Endothelial cell (in vitro differentiated cells): Measurements from ENCODE around the gene TUFM. TPM values are rescaled to one million over a fixed set of nuclear protein-coding genes. Genes with fewer than 3 reads are reported as not detected.

Experiments
- DNase-seq: peaks from one replicate; pipeline ENCODE4 v3.0.0; 2021; ENCODE audit warnings: low spot score
- H3K27ac Mint-ChIP-seq: one replicate; pipeline ENCODE4 v1.8.0; 2021; ENCODE audit warnings: mixed read lengths, inconsistent platforms; ENCODE audit not compliant: unreplicated experiment
- H3K27me3 Mint-ChIP-seq: one replicate; pipeline ENCODE4 v1.8.0; 2021; ENCODE audit warnings: mild to moderate bottlenecking, moderate library complexity, mixed read lengths, inconsistent platforms; ENCODE audit not compliant: unreplicated experiment
- H3K36me3 Mint-ChIP-seq: one replicate; pipeline ENCODE4 v1.8.0; 2021; ENCODE audit warnings: mild to moderate bottlenecking, low read depth, mixed read lengths, inconsistent platforms; ENCODE audit not compliant: unreplicated experiment
- H3K4me1 Mint-ChIP-seq: one replicate; pipeline ENCODE4 v1.8.0; 2021; ENCODE audit warnings: mild to moderate bottlenecking, mixed read lengths, inconsistent platforms; ENCODE audit not compliant: unreplicated experiment
- H3K4me3 Mint-ChIP-seq: one replicate; pipeline ENCODE4 v1.8.0; 2021; ENCODE audit warnings: mild to moderate bottlenecking, mixed read lengths, inconsistent platforms; ENCODE audit not compliant: unreplicated experiment
- H3K9me3 Mint-ChIP-seq: one replicate; pipeline ENCODE4 v1.8.0; 2021; ENCODE audit warnings: mixed read lengths, inconsistent platforms; ENCODE audit not compliant: unreplicated experiment
- total RNA-seq: library from RNA; stranded (reverse); fragmentation: NEBNext Ultra II Directional; extraction: Animal tissue kit (Norgen Biotek cat#: 25700); gene quantifications from one replicate; pipeline ENCODE4 v1.2.1, GENCODE V29; 2021; ENCODE audit not compliant: unreplicated experiment
- TF ChIP-seq, protein P1 (sequence below): fragments of 200-600 bp; sonication (generic); IDR thresholded peaks from one replicate; pipeline ENCODE4 v1.5.0; 2021; ENCODE audit warnings: antibody characterized with exemption; ENCODE audit not compliant: unreplicated experiment

The TUFM gene
- total RNA-seq, 1 donor from 2014 or later = 173 TPM

DNA sequence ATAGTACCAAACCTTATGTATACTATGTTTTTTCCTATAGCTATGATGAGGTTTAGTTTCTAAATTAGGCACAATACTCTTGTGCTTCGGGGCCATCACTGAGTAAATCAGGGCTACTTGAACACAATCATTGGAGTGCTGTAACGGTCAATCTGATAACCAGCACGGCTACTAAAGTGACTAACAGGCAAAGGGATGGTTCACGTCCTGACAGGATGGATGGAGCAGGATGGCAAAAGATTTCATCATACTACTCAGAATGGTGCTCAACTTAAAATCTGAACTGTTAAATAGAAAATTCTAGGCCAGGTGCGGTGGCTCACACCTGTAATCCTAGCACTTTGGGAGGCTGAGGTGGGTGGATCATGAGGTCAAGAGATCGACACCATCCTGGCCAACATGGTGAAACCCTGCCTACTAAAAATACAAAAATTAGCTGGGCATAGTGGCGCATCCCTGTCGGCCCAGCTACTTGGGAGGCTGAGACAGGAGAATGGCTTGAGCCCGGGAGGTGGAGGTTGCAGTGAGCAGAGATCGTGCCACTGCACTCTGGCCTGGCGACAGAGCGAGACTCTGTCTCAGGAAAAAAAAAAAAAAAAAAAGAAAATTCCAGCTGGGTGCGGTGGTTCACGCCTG lies 7.0 kb downstream of the TUFM start:
- DNase-seq = no peak
- no peaks in the 10 kb centered on the region for H3K9me3 Mint-ChIP-seq
- TF ChIP-seq, protein P1, sequence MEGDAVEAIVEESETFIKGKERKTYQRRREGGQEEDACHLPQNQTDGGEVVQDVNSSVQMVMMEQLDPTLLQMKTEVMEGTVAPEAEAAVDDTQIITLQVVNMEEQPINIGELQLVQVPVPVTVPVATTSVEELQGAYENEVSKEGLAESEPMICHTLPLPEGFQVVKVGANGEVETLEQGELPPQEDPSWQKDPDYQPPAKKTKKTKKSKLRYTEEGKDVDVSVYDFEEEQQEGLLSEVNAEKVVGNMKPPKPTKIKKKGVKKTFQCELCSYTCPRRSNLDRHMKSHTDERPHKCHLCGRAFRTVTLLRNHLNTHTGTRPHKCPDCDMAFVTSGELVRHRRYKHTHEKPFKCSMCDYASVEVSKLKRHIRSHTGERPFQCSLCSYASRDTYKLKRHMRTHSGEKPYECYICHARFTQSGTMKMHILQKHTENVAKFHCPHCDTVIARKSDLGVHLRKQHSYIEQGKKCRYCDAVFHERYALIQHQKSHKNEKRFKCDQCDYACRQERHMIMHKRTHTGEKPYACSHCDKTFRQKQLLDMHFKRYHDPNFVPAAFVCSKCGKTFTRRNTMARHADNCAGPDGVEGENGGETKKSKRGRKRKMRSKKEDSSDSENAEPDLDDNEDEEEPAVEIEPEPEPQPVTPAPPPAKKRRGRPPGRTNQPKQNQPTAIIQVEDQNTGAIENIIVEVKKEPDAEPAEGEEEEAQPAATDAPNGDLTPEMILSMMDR = no peak
- peaks cover 3% of the 10 kb centered on the region for H3K27me3 Mint-ChIP-seq
- no peak overlapping the region for H3K27ac Mint-ChIP-seq
- H3K4me1 Mint-ChIP-seq = no peaks in the 10 kb centered on the region
- H3K4me3 Mint-ChIP-seq = peak overlapping the region; percentile 37
- peaks cover 29% of the 10 kb centered on the region for H3K36me3 Mint-ChIP-seq

DNA sequence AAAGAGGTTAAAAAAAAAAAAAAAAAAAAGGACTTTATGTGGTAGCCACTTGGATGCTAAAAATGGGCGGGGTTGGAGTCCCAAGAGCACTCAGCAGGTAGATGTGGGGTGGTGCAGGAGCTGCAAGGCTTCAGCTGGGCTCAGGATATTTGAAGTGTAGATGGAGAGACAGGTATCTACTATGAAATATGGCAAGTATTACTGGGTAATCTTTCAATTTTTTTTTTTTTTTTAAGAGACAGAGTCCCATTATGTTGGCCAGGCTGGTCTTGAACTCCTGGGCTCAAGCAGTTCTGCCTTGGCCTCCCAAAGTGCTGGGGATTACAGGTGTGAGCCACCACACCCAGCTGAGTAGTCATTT lies 7.6 kb downstream of the TUFM start:
- Mint-ChIP-seq H3K36me3 (peaks cover 34% of the 10 kb centered on the region), H3K4me1 (no peaks in the 10 kb centered on the region), H3K27ac (peak overlapping the region; percentile 34), H3K9me3 (no peaks in the 10 kb centered on the region), H3K4me3 (no peak overlapping the region), H3K27me3 (peaks cover 3% of the 10 kb centered on the region)
- no peak for DNase-seq
- TF ChIP-seq, protein P1 = no peak

DNA sequence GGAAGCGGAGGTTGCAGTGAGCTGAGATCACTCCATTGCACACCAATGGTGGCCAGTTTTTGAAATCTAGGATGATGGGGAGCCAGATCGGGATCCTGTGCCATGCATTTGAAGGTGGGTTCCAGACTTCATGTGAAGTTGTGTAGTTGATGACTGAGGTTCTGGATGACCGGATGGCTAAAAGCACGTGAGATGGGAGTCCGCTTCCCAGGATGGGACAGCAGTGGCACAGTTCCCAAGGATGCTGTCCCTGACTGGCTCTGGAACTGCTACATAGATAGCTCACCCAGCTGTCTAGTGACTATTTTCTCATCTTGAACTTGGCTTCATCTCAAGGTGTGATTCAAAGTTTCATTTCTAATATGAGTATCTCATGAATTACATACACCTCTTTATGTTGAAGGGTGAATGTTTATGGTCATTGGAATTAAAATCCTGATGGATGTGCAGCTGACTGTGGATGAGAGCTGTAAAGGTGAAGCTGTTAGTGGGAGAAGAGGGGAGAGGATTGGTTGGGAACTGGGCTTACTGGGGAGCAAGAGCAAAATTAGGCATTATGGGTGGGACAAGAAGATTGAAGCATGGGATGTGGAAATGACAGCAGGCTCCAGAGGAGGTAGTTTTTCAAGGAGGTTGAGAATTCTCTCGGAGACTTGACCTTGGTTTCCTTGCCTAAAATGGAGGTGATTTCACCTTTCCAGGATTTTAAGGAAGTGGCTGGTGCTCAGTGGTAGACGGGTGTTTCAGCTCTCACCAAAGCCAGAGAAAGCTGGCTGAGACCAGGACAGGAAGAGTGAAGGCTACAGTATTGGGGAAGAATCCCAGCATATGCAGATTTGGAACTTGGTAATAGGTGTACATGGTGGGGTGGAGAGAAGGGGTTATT lies 8.2 kb downstream of the TUFM start:
- peaks cover 1% of the 10 kb centered on the region for H3K27me3 Mint-ChIP-seq
- peaks cover 35% of the 10 kb centered on the region for H3K36me3 Mint-ChIP-seq
- H3K27ac Mint-ChIP-seq = peak overlapping the region; percentile 34
- H3K9me3 Mint-ChIP-seq = no peaks in the 10 kb centered on the region
- no peaks in the 10 kb centered on the region for H3K4me1 Mint-ChIP-seq
- no peak for DNase-seq
- H3K4me3 Mint-ChIP-seq = peak overlapping the region; percentile 7
- TF ChIP-seq, protein P1 = no peak

DNA sequence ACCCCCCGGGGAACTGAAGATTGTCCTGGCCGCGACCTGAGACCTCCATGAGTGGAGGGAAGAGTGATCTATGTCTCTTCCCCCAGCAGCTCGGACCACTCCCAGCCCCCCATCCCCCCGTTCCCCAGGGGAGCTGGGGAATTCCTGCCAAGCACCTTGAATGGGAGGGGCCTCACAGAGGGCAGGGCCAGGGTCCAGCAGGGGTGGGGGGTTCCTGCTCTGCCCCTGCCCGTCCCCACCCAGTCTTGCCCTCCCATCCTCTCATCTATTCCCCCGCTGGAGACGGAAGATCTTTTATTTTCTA lies 9.4 kb downstream of the TUFM start:
- TF ChIP-seq, protein P1 = no peak
- Mint-ChIP-seq H3K27ac (no peak overlapping the region), H3K36me3 (peaks cover 39% of the 10 kb centered on the region), H3K4me3 (no peak overlapping the region), H3K27me3 (peaks cover 1% of the 10 kb centered on the region), H3K9me3 (no peaks in the 10 kb centered on the region), H3K4me1 (no peaks in the 10 kb centered on the region)
- no peak for DNase-seq
